Sigmoid colon (tissue), 4 donors: ENCODE results near the gene SLC34A3.

Experiments
- CTCF ChIP-seq, 4 experiments: fragments of 450-650 bp in 3 of 4; fragments of 200-600 bp in 1 of 4; IDR thresholded peaks; one replicate each; pipeline ENCODE4 v1.5.1; 2016 to 2019; ENCODE audit warnings: antibody characterized with exemption in 4 of 4, mild to moderate bottlenecking in 3 of 4, moderate library complexity in 2 of 4
- EP300 ChIP-seq, 4 donors: sonication (generic); formaldehyde crosslinking; IDR thresholded peaks; one replicate each; pipeline ENCODE4 v1.6.1; 2017; ENCODE audit warnings: antibody characterized with exemption in 4 of 4
- POLR2A ChIP-seq, 2 donors: fragments of 450-650 bp; IDR thresholded peaks; one replicate each; pipeline ENCODE4 v1.6.1; 2016; ENCODE audit warnings: antibody characterized with exemption in 2 of 2, mild to moderate bottlenecking in 2 of 2, moderate library complexity in 2 of 2

- no peak for TF ChIP-seq CTCF (IDR thresholded peaks at IDR 0.05)
- no peak for TF ChIP-seq POLR2A (IDR thresholded peaks at IDR 0.05)
- TF ChIP-seq EP300 (IDR thresholded peaks at IDR 0.05), result no peak
Observed at GRCh38 chr9:137236936-137237421, 6.3 kb downstream of the SLC34A3 start.
